Daoy (cell line): ENCODE measurements around the gene APP. TPM values are rescaled to one million over a fixed set of nuclear protein-coding genes. Genes with fewer than 3 reads are reported as not detected.

Source experiments
- DNase-seq: peaks from one replicate; pipeline ENCODE4 v3.0.0-alpha.2; 2015; ENCODE audit warnings: low read depth
- total RNA-seq: library from RNA; depleted of rRNA; stranded (reverse); fragments of >200 nt; shearing (Covaris generic); gene quantifications from 2 replicates; pipeline ENCODE4 v1.2.3, GENCODE V29; 2014

Gene APP
- total RNA-seq, 1 experiment from 2014 or later: 162 TPM

GRCh38 chr21:25906587-25906986 lies 264.0 kb downstream of the APP start:
- DNase-seq: no peak

GRCh38 chr21:25905126-25905525 lies 265.4 kb downstream of the APP start:
- no peak for DNase-seq

- no peak for DNase-seq
Measured at GRCh38 chr21:25904044-25904695, 266.4 kb downstream of the APP start.

GRCh38 chr21:25903607-25904006 lies 267.0 kb downstream of the APP start:
- DNase-seq: no peak

- DNase-seq: no peak
Measured at GRCh38 chr21:25901330-25901979, 269.1 kb downstream of the APP start.

GRCh38 chr21:25898671-25899070 lies 271.9 kb downstream of the APP start:
- DNase-seq: no peak

GRCh38 chr21:25897383-25897782 lies 273.2 kb downstream of the APP start:
- DNase-seq: no peak

GRCh38 chr21:25896501-25897056 lies 274.0 kb downstream of the APP start:
- no peak for DNase-seq

- peak; percentile 21 for DNase-seq
Measured at GRCh38 chr21:25895565-25896205, 274.9 kb downstream of the APP start.

GRCh38 chr21:25893191-25893590 lies 277.4 kb downstream of the APP start:
- DNase-seq: no peak

- no peak for DNase-seq
Measured at GRCh38 chr21:25891596-25891995, 279.0 kb downstream of the APP start.

GRCh38 chr21:25890001-25890400 lies 280.6 kb downstream of the APP start:
- DNase-seq: no peak

GRCh38 chr21:25888711-25889110 lies 281.9 kb downstream of the APP start:
- DNase-seq: no peak

- DNase-seq: no peak
Measured at GRCh38 chr21:25887646-25888306, 282.8 kb downstream of the APP start.

- DNase-seq: no peak
Measured at GRCh38 chr21:25887166-25887565, 283.4 kb downstream of the APP start.

GRCh38 chr21:25885880-25886279 lies 284.7 kb downstream of the APP start:
- DNase-seq: no peak

GRCh38 chr21:25885405-25885804 lies 285.2 kb downstream of the APP start:
- no peak for DNase-seq

GRCh38 chr21:25884311-25884710 lies 286.3 kb downstream of the APP start:
- DNase-seq: no peak

GRCh38 chr21:25881524-25882376 lies 288.8 kb downstream of the APP start:
- peak; percentile 70 for DNase-seq

- no peak for DNase-seq
Measured at GRCh38 chr21:25879203-25879602, 291.4 kb downstream of the APP start.

GRCh38 chr21:25878344-25878743 lies 292.2 kb downstream of the APP start:
- peak; percentile 9 for DNase-seq
